GM21381 (cell line): ENCODE data around the gene MYCN.

ENCODE experiments used
- ATAC-seq: cut with Tn5 transposase; IDR thresholded peaks from one replicate; pipeline ENCODE4 v1.9.1; 2021; ENCODE audit warnings: mild to moderate bottlenecking, moderate library complexity; ENCODE audit not compliant: unreplicated experiment

The MYCN gene

DNA sequence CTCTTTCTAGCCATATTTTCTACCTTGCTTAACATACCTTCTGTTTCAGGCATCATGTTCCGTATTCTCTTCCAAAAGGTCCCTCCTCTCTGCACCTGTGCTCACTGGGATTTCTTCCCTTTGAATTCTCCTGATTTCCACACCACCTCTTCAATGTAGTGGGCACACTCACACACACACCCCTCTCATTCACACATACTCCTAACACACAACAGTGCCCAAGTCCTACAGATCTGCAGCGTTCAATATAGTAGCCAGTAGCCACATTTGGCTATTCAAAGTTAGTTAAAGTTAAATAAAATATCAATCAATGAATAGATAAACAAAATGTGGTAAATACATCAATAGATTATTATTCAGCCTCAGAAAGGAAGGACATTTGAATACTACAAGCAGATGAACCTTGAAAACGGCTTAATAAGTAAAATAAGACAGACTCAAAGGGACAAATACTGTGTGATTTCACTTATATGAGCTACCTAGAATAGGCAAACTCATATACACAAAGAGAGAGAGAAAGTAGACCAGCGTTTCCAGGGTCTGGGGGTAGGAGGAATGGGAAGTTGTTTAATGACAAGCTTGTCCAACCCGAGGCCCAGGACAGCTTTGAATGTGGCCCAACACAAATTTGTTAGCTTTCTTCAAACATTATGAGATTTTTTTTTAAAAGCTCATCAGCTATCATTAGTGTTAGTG, 34.4 kb downstream of the MYCN start:
- no peak for ATAC-seq

GRCh38 chr2:15975261-15975600, 34.9 kb downstream of the MYCN start:
- no peak for ATAC-seq

GRCh38 chr2:15975676-15976075, 35.3 kb downstream of the MYCN start:
- ATAC-seq: no peak

- ATAC-seq: no peak
Measured at GRCh38 chr2:15976354-15976753, 36.0 kb downstream of the MYCN start.

DNA sequence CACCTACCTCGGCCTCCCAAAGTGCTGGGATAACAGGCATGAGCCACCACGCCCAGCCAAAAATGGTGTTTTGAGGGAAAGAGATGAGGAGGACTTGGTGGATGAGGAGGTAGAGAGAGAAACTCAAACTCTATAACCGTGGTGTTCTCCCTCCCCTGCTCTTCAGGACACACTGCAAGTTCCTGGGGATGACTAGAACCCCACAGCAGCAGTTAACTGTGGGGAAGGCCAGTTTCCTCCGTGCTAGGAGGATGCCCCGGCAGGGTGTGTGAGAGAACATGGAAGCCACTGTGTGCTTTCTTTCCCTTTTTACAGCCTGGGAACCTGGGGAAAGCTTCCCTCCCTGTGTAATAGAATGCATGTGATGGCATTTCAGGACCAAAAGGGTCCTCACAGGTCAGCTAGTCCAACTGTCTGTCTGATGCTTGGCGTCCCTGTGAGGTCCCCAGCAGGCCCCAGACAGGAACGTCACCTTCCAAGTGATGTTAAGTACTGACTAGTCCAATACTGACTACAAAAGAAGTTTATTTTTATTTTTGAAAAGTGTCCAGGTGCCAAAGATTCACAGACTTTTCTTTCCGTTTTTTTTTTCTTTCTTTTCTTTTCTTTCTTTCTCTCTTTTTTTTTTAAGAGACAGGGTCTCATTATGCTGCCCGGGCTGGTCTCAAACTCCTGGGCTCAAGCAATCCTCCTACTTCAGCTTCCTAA, 38.9 kb downstream of the MYCN start:
- ATAC-seq: no peak

GRCh38 chr2:15979759-15980604, 39.6 kb downstream of the MYCN start:
- ATAC-seq: no peak

DNA sequence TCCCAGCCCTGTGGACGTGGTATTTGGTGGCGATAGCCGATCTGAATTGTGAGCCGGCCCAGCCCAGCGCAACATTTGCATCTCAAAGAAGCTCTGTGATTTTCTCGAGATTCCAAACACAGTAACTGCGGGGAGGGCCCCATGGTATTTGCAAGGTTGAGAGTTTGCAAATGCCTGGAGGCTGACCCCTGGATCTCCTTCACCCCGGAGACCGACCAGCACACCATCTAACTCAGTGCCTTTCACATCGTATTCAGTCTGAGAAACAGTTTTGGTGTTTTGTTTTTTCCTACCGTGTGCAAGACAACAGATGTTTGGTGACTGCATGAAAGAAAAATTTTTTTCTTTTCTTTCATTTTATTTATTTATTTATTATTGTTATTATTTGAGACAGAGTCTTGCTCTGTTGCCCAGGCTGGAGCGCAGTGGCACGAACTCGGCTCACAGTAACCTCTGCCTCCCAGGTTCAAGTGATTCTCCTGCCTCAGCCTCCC, 40.3 kb downstream of the MYCN start:
- ATAC-seq: no peak

DNA sequence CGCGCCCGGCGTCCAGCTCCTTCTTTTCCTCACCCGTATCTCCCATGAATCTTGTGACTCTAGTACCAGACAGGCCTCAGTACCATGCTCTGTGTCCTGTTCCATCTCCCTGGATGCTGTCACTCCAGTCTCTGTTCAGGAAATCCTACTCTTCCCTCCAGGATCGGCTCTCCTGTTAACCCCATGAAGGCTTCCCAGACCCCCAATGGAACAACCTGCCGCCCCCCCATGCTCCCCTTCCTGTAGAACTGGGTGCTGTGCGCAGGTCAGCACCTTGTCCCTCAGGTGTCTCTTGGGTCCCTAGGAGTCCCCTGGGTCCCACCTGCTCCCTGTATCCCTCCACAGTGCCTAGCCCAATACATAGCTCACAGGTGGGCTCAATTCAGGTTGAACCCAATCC, 41.3 kb downstream of the MYCN start:
- ATAC-seq: no peak

GRCh38 chr2:15982285-15983044, 42.1 kb downstream of the MYCN start:
- ATAC-seq: no peak

DNA sequence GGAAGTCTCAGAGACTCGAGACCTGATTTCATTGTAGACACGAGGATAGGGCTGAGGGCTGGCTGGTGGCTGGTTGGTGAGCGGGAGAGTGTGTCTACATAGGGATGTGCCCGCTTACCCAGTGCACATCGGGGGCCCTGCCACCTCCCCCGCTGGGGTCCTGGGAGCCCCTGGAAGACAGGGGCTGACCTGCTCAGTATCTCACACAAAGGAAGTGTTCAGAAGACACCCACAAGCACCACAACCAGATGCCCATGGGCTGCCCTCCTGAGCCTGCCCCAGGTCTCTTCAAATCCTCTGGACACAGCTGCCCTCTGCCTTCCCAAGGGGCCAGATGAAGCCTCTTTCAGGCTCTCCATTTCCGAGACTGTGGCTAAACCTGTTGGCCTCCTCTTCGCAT, 43.1 kb downstream of the MYCN start:
- ATAC-seq: no peak

DNA sequence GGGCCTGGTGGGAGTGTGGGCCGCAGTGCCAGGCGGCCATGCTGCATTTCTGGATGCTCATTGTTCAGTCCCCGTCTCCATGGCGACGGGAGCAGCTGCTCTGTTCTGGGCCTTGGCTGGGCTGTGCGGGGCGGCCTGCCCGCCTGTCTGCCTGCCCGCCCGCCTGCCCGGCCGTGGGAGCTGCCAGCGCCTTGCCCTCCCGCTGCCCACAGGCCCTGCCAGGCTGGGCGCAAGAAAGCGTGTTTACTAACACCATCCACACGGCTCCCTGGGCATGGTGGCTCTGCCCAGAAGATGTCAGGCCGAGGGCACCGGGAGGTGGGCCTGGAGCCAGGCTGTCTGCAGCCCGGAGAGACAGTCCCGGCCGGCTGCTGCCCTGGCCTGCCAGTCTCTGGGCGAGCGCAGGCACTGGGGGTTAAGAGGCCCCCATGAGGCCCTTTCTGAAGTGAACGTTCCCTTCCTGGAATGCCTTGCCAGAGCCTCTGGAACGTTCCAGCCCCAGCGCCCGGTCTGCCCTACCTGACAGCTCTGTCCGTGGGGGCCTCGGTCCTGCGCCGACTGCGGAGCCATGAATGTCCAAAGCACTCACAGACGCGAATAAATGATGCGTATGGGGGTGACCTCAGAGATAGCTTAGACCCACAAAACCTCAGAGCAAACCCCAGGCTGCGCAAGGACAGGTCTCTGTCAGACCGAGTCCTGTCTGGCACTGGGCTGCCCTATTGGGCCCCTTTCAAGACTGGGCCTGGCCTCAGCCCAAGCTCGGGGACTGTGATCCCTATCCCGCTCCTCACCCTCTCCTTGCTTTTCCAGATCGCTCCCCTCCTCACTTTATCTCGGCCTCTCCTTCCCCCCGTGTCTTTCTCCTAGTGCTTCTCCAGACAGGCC, 44.3 kb downstream of the MYCN start:
- ATAC-seq: no peak

- ATAC-seq: no peak
Measured at GRCh38 chr2:15985531-15985930, 45.2 kb downstream of the MYCN start.

DNA sequence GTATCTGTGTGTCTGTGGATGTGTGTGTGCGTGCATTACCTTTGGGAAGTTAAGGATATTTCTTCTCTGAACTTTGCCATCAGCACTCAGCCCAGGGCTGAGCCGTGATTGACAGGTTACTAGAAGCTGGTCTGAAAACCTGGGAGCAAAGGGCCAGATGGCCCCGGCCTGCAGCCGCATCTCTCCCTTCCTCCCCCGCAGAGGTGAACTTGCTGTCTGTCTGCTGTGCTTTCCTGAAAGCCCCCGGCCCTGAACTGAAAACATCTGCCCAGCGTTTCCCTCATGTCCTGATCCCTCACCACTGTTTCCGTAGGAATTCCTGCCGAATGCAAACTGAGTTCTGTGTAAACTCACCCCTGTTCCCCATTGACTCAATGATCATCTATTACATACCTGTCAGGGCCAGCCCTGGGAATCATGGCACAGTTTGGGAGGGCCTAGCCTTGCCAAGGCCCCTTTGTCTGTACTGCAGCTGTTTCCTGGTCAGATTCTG, 45.8 kb downstream of the MYCN start:
- ATAC-seq: no peak

DNA sequence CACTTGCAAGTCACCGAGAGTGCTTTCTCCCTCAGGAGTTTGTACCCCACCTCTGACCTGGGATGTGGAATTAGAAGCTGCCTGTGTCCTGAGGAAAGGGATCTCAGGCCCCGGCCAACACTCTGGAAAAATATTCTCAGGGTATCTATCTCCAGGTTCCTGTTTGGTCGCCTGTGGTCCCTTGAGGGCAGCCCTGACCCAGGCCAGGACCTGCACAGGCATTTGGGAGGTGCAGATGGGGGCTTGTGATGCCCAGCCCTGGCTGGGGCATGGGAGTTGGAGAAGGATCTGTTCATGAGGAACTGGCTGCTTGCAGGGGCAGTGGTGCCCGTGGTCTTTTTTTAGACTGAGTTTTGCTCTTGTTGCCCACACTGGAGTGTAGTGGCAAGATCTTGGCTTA, 46.3 kb downstream of the MYCN start:
- ATAC-seq: no peak

GRCh38 chr2:15988733-15989132, 48.4 kb downstream of the MYCN start:
- ATAC-seq: no peak

DNA sequence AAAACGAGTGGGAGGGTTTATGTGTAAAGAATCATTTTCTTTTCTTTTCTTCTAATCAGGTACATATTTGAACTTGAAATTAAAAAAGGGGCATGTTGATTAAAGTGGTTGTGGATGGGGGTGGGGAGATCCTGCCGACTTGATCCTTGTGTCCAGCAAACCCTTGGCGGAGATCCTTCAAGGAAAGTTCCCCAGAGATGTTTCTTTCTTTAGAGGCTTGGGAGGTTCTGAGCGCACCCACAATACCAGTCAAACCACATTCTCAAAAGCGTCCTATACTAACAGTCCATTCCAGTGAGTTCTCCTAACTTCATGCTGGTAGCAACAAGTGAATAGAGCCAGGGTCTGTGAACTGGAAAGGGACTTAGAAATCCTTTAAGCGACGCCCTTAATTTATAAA, 49.2 kb downstream of the MYCN start:
- no peak for ATAC-seq

GRCh38 chr2:15990151-15991101, 50.1 kb downstream of the MYCN start:
- ATAC-seq: no peak

DNA sequence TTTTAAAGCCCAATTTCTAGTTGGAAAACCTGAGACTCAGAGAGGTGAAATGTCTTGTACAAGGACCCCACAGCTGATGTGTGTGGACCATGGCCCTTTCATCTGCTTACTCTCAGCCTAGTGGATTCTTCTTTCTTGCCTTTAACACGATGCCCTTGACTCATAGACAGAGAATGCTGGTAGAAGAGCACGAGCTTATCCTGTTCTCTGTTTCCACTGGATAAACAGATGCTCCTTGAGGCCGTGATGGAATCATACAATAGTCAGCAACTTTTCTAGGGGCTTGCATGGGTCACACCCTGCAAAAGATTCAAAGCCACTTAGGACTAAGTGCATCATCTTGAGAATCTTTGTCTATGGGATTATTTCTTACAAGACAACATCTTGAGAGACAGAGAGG, 50.9 kb downstream of the MYCN start:
- ATAC-seq: no peak
